ENCODE results near the gene CAMTA1. TPM values are rescaled to one million over a fixed set of nuclear protein-coding genes. Genes with fewer than 3 reads are reported as not detected.

Gene CAMTA1
- total RNA-seq, 1 experiment from 2014 or later = 85.2 TPM

GRCh38 chr1:6905331-6905730, 120.1 kb downstream of the CAMTA1 start:
- intact Hi-C loops (cut with micrococcal nuclease; ENCODE audit: unreplicated experiment) = no loop called here
- H3K36me3 ChIP-seq (ENCODE audit: insufficient read depth, low read length, poor library complexity, severe bottlenecking) = no peaks in the 10 kb centered on the region

GRCh38 chr1:6905790-6906189, 120.5 kb downstream of the CAMTA1 start:
- no peaks in the 10 kb centered on the region for H3K4me1 ChIP-seq (ENCODE audit: insufficient read depth, low read length, poor library complexity, severe bottlenecking)
- no peak overlapping the region for H3K27ac ChIP-seq (ENCODE audit: low read depth, low read length, poor library complexity, severe bottlenecking)
- DNase-seq (ENCODE audit: low spot score) = no peak
- no peak for TF ChIP-seq EZH2 (IDR thresholded peaks at IDR 0.05; ENCODE audit: borderline replicate concordance, low read depth, low read length, poor library complexity, severe bottlenecking)
- no peak for TF ChIP-seq CTCF (conservative IDR thresholded peaks at IDR 0.05; ENCODE audit: low read depth, low read length)
- no TSS peak for BruUV-seq (replicated peaks)
- POLR2A ChIA-PET (ENCODE audit: low non-redundant PET) = no interaction called here
- H3K27me3 ChIP-seq (replicated peaks; ENCODE audit: insufficient read depth, low read depth, low read length, poor library complexity) = no peaks in the 10 kb centered on the region
- H3K9me3 ChIP-seq (ENCODE audit: low read depth, low read length, poor library complexity, severe bottlenecking) = no peaks in the 10 kb centered on the region
- H3K36me3 ChIP-seq (ENCODE audit: insufficient read depth, low read length, poor library complexity, severe bottlenecking) = no peaks in the 10 kb centered on the region
- intact Hi-C loops (cut with micrococcal nuclease; ENCODE audit: unreplicated experiment) = no loop called here
- H3K4me3 ChIP-seq (ENCODE audit: low read depth, low read length, poor library complexity, severe bottlenecking) = no peak overlapping the region
- CTCF ChIA-PET = no interaction called here

More at GRCh38 chr1:6905331-6905730, 120.1 kb downstream of the CAMTA1 start:
- no TSS peak for BruUV-seq (replicated peaks)
- H3K27me3 ChIP-seq (replicated peaks; ENCODE audit: insufficient read depth, low read depth, low read length, poor library complexity) = no peaks in the 10 kb centered on the region
- no peak for TF ChIP-seq EZH2 (IDR thresholded peaks at IDR 0.05; ENCODE audit: borderline replicate concordance, low read depth, low read length, poor library complexity, severe bottlenecking)
- TF ChIP-seq CTCF (conservative IDR thresholded peaks at IDR 0.05; ENCODE audit: low read depth, low read length) = no peak
- no peaks in the 10 kb centered on the region for H3K9me3 ChIP-seq (ENCODE audit: low read depth, low read length, poor library complexity, severe bottlenecking)
- ChIA-PET POLR2A (ENCODE audit: low non-redundant PET) (no interaction called here), CTCF (no interaction called here)
- no peak for DNase-seq (ENCODE audit: low spot score)
- H3K4me1 ChIP-seq (ENCODE audit: insufficient read depth, low read length, poor library complexity, severe bottlenecking) = no peaks in the 10 kb centered on the region
- no peak overlapping the region for H3K27ac ChIP-seq (ENCODE audit: low read depth, low read length, poor library complexity, severe bottlenecking)
- no peak overlapping the region for H3K4me3 ChIP-seq (ENCODE audit: low read depth, low read length, poor library complexity, severe bottlenecking)

- Histone ChIP-seq H3K27me3 (replicated peaks; ENCODE audit: insufficient read depth, low read depth, low read length, poor library complexity) (no peaks in the 10 kb centered on the region), H3K4me1 (ENCODE audit: insufficient read depth, low read length, poor library complexity, severe bottlenecking) (peaks cover 4% of the 10 kb centered on the region), H3K4me3 (ENCODE audit: low read depth, low read length, poor library complexity, severe bottlenecking) (no peak overlapping the region), H3K36me3 (ENCODE audit: insufficient read depth, low read length, poor library complexity, severe bottlenecking) (no peaks in the 10 kb centered on the region), H3K9me3 (ENCODE audit: low read depth, low read length, poor library complexity, severe bottlenecking) (no peaks in the 10 kb centered on the region), H3K27ac (ENCODE audit: low read depth, low read length, poor library complexity, severe bottlenecking) (no peak overlapping the region)
- intact Hi-C loops (cut with micrococcal nuclease; ENCODE audit: unreplicated experiment) = no loop called here
- BruUV-seq (replicated peaks) = no TSS peak
- TF ChIP-seq CTCF (conservative IDR thresholded peaks at IDR 0.05; ENCODE audit: low read depth, low read length) = no peak
- TF ChIP-seq EZH2 (IDR thresholded peaks at IDR 0.05; ENCODE audit: borderline replicate concordance, low read depth, low read length, poor library complexity, severe bottlenecking) = no peak
- POLR2A ChIA-PET (ENCODE audit: low non-redundant PET) = no interaction called here
- CTCF ChIA-PET = no interaction called here
- no peak for DNase-seq (ENCODE audit: low spot score)
Observed at GRCh38 chr1:6906783-6907182, 121.5 kb downstream of the CAMTA1 start.

All from A673 (cell line).